GM12891 (cell line): ENCODE data around the gene RUFY4.

Experiments
- POLR2A ChIP-seq: IDR thresholded peaks from 2 replicates; pipeline ENCODE4 v1.6.1; 2011; ENCODE audit warnings: low read depth, low read length, control low read depth
- POLR2AphosphoS5 ChIP-seq: IDR thresholded peaks from 2 replicates; pipeline ENCODE4 v1.6.1; 2011; ENCODE audit warnings: low read depth, low read length, control low read depth
- SPI1 ChIP-seq: IDR thresholded peaks from 2 replicates; pipeline ENCODE4 v1.6.1; 2011; ENCODE audit warnings: low read depth, low read length, control low read depth
- TAF1 ChIP-seq: IDR thresholded peaks from 2 replicates; pipeline ENCODE4 v1.6.1; 2011; ENCODE audit warnings: low read depth, low read length, control low read depth

- TF ChIP-seq POLR2A (no peak), POLR2AphosphoS5 (no peak), TAF1 (no peak), SPI1 (no peak)
Measured at GRCh38 chr2:218036371-218036770, 32.7 kb upstream of the RUFY4 start.
